NCI-H2196 treated with DMSO at 0.1 percent for 48 hours (cell line): Measurements from ENCODE around the gene GLCCI1.
"Not testable (repeated sequence)": the region's sequence is repeated elsewhere in the genome, so short reads cannot be mapped to it uniquely, and the experiment has no call there.

Experiments used
- DNase-seq: peaks from one replicate; lab custom pipeline; 2025; ENCODE audit not compliant: unreplicated experiment; lab: John Stamatoyannopoulos, UW

Gene GLCCI1

GRCh38 chr7:8044761-8045430 is 76.3 kb downstream of the GLCCI1 start:
- no peak for DNase-seq

GRCh38 chr7:8048067-8048466 is 79.5 kb downstream of the GLCCI1 start:
- DNase-seq, result not testable (repeated sequence)

- no peak for DNase-seq
Observed at GRCh38 chr7:8051373-8051772, 82.8 kb downstream of the GLCCI1 start.

GRCh38 chr7:8051998-8052397 is 83.4 kb downstream of the GLCCI1 start:
- no peak for DNase-seq

- no peak for DNase-seq
Observed at GRCh38 chr7:8052824-8053223, 84.2 kb downstream of the GLCCI1 start.

- DNase-seq, result no peak
Observed at GRCh38 chr7:8056439-8056838, 87.8 kb downstream of the GLCCI1 start.

- no peak for DNase-seq
Observed at GRCh38 chr7:8057566-8057965, 89.0 kb downstream of the GLCCI1 start.

- DNase-seq, result no peak
Observed at GRCh38 chr7:8058322-8058721, 89.7 kb downstream of the GLCCI1 start.

- DNase-seq, result no peak
Observed at GRCh38 chr7:8058852-8059251, 90.3 kb downstream of the GLCCI1 start.

- no peak for DNase-seq
Observed at GRCh38 chr7:8060241-8060640, 91.6 kb downstream of the GLCCI1 start.

GRCh38 chr7:8063300-8063699 is 94.7 kb downstream of the GLCCI1 start:
- not testable (repeated sequence) for DNase-seq

- no peak for DNase-seq
Observed at GRCh38 chr7:8063706-8064297, 95.2 kb downstream of the GLCCI1 start.

GRCh38 chr7:8064828-8065227 is 96.2 kb downstream of the GLCCI1 start:
- no peak for DNase-seq

GRCh38 chr7:8065356-8065813 is 96.8 kb downstream of the GLCCI1 start:
- DNase-seq, result no peak

- DNase-seq, result no peak
Observed at GRCh38 chr7:8068892-8069686, 100.5 kb downstream of the GLCCI1 start.

GRCh38 chr7:8070451-8071180 is 102.0 kb downstream of the GLCCI1 start:
- DNase-seq, result no peak

- no peak for DNase-seq
Observed at GRCh38 chr7:8078418-8078817, 109.8 kb downstream of the GLCCI1 start.

GRCh38 chr7:8082762-8083161 is 114.2 kb downstream of the GLCCI1 start:
- no peak for DNase-seq

GRCh38 chr7:8084836-8085235 is 116.2 kb downstream of the GLCCI1 start:
- no peak for DNase-seq

GRCh38 chr7:8085420-8085819 is 116.8 kb downstream of the GLCCI1 start:
- DNase-seq, result no peak

GRCh38 chr7:8086239-8086638 is 117.6 kb downstream of the GLCCI1 start:
- DNase-seq, result no peak
